OCI-LY3 (cell line): ENCODE measurements around the gene RNASEH1.

ENCODE experiments used
- H2AFZ ChIP-seq: fragments of 200-600, 300-600 bp; shearing (Covaris generic); 2 replicates; pipeline ENCODE4 v1.6.0; 2014; ENCODE audit warnings: antibody characterized with exemption, low read depth, low read length
- H3K27ac ChIP-seq: fragments of 200-600, 300-600 bp; sonication (generic); 2 replicates; pipeline ENCODE4 v1.5.1; 2014; ENCODE audit warnings: mild to moderate bottlenecking, low read length, moderate library complexity, mixed read lengths
- H3K27me3 ChIP-seq: fragments of 200-600, 300-600 bp; sonication (generic); 2 replicates; pipeline ENCODE4 v1.6.1; 2014; ENCODE audit warnings: low read depth, low read length, mixed read lengths
- H3K36me3 ChIP-seq: fragments of 200-600, 300-600 bp; sonication (generic); replicated peaks from 2 replicates; pipeline ENCODE3; 2014; ENCODE audit warnings: low read depth, low read length, mixed read lengths
- H3K4me1 ChIP-seq: fragments of 300-600, 200-600 bp; sonication (generic); 2 replicates; pipeline ENCODE4 v1.6.1; 2014; ENCODE audit warnings: low read length, mixed read lengths
- H3K4me2 ChIP-seq: fragments of 200-600, 300-600 bp; sonication (generic); 2 replicates; pipeline ENCODE4 v1.6.1; 2014; ENCODE audit warnings: low read length, mixed read lengths
- H3K4me3 ChIP-seq: fragments of 300-600, 200-600 bp; sonication (generic); 2 replicates; pipeline ENCODE4 v1.5.1; 2014; ENCODE audit warnings: antibody characterized with exemption, mild to moderate bottlenecking, low read length, moderate library complexity
- H3K79me2 ChIP-seq: fragments of 300-600, 200-600 bp; shearing (Covaris generic); 2 replicates; pipeline ENCODE4 v1.6.1; 2014; ENCODE audit warnings: mild to moderate bottlenecking, low read length, mixed read lengths
- H3K9ac ChIP-seq: fragments of 300-600, 200-600 bp; shearing (Covaris generic); 2 replicates; pipeline ENCODE4 v1.6.0; 2014; ENCODE audit warnings: mild to moderate bottlenecking, low read length, moderate library complexity
- H3K9me3 ChIP-seq: fragments of 200-600, 300-600 bp; shearing (Covaris generic); 2 replicates; pipeline ENCODE4 v1.6.1; 2014; ENCODE audit warnings: low read length, mixed read lengths; ENCODE audit not compliant: insufficient read depth
- H4K20me1 ChIP-seq: fragments of 200-600, 300-600 bp; sonication (generic); 2 replicates; pipeline ENCODE4 v1.6.1; 2016; ENCODE audit warnings: low read length, mixed read lengths; ENCODE audit not compliant: insufficient read depth
- EZH2phosphoT487 ChIP-seq: fragments of 200-600 bp; shearing (Covaris generic); IDR thresholded peaks from 2 replicates; pipeline ENCODE4 v1.6.1; 2018; ENCODE audit warnings: antibody characterized with exemption, mixed run types, low read depth
- TF ChIP-seq, protein P1 (sequence below): fragments of 200-600, 300-600 bp; sonication (generic); IDR thresholded peaks from 2 replicates; pipeline ENCODE4 v1.5.1; 2014; ENCODE audit warnings: antibody characterized with exemption, low read length, low read depth

The RNASEH1 gene

DNA sequence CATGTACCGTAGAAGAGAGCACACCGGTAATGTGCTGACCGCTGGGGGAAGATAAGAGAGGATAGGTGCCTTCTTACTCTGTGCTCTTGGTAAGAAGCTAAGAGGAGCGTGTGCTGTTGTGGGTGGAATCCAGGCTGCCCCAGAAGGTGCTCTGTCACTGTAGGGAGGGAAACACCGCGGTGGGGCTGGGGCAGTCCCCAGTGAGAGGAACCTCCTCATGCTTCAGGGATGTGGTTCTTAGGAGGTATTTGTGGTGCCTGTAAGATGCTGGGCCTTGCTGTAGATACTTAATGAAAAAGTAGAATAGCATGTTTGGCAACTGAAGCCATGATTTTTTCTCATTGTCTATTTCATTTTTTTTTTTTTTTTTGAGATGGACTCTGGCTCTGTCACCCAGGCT lies 37.9 kb upstream of the RNASEH1 start:
- H3K27ac ChIP-seq: no peak overlapping the region
- TF ChIP-seq EZH2phosphoT487: no peak
- TF ChIP-seq, protein P1, sequence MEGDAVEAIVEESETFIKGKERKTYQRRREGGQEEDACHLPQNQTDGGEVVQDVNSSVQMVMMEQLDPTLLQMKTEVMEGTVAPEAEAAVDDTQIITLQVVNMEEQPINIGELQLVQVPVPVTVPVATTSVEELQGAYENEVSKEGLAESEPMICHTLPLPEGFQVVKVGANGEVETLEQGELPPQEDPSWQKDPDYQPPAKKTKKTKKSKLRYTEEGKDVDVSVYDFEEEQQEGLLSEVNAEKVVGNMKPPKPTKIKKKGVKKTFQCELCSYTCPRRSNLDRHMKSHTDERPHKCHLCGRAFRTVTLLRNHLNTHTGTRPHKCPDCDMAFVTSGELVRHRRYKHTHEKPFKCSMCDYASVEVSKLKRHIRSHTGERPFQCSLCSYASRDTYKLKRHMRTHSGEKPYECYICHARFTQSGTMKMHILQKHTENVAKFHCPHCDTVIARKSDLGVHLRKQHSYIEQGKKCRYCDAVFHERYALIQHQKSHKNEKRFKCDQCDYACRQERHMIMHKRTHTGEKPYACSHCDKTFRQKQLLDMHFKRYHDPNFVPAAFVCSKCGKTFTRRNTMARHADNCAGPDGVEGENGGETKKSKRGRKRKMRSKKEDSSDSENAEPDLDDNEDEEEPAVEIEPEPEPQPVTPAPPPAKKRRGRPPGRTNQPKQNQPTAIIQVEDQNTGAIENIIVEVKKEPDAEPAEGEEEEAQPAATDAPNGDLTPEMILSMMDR: no peak
- H4K20me1 ChIP-seq: no peaks in the 10 kb centered on the region
- H3K79me2 ChIP-seq: no peaks in the 10 kb centered on the region
- H3K4me3 ChIP-seq: no peak overlapping the region
- H3K9ac ChIP-seq: 0 out of 2 replicates have a peak overlapping the region, but pooled peaks have one; percentile 24
- H2AFZ ChIP-seq: no peak overlapping the region
- peaks cover 12% of the 10 kb centered on the region for H3K4me1 ChIP-seq
- no peaks in the 10 kb centered on the region for H3K9me3 ChIP-seq
- H3K36me3 ChIP-seq: peaks cover 3% of the 10 kb centered on the region
- H3K4me2 ChIP-seq: peak overlapping the region; percentile 67
- H3K27me3 ChIP-seq: no peaks in the 10 kb centered on the region

DNA sequence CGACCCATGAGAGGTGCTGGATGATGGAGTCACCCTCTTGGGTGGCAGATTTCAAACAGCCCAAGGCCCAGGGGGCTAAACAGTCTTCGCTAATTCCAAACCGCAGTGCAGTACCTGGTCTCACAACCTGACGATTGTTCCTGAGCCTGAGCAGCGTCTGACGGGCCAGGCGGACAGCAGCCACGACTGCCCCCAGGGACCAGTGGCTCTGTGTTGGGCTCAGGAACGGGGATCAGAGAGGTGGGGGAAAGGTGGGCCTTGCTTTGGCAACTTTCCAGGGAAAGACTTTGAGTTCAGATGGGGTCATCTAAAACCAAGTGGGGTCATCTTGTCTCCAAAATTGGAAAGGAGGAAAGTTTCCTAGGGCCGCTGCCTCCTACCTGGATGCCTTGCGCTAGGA lies 37.3 kb upstream of the RNASEH1 start:
- no peak overlapping the region for H3K9ac ChIP-seq
- no peak overlapping the region for H3K4me3 ChIP-seq
- H3K9me3 ChIP-seq: no peaks in the 10 kb centered on the region
- no peak overlapping the region for H3K27ac ChIP-seq
- H3K4me1 ChIP-seq: peaks cover 12% of the 10 kb centered on the region
- H3K4me2 ChIP-seq: peak overlapping the region; percentile 67; the same call in 1 of the 2 replicates
- H4K20me1 ChIP-seq: no peaks in the 10 kb centered on the region
- H3K36me3 ChIP-seq: peaks cover 3% of the 10 kb centered on the region
- no peaks in the 10 kb centered on the region for H3K27me3 ChIP-seq
- H3K79me2 ChIP-seq: no peaks in the 10 kb centered on the region
- TF ChIP-seq EZH2phosphoT487: no peak
- TF ChIP-seq, protein P1: no peak
- no peak overlapping the region for H2AFZ ChIP-seq

DNA sequence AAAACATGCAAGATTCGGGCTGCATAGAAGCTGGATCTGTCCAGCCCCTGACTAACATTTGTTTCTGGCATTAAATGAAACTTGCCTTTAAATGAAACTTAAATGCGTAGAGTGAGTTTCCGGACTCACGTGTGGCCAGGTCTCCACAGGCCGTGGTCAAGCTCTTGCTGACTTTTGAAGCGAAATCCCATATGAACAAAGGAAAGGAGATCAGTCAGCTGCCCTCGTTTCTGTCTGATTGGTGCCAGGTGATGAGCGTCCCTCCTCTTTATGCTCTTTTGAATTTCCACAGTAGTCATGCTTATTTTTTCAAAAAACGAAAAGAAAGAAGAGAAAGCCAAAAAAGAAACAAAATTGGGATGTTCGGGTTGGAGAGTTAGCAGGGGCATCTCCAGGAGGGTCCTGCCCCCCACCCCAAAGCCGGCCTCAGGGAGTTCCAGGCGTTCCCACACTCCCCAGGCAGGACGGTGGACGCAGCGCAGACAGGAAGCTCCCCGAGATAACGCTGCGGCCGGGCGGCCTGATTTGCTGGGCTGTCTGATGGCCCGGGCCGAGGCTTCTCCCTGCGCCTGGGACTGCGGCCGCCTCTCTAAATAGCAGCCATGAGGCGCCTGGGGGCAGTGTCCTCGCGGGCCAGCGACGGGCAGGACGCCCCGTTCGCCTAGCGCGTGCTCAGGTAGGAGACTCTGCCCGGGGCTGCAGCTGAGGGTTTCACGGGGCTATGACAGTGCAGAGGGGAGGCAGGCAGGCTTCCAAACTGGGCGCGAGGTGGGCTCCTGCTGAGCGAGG lies 36.6 kb upstream of the RNASEH1 start, which contains the start of gene COLEC11:
Gene COLEC11, plus strand, starts transcription at position 620 of the 789 bp plus-strand sequence. CDS start 9,229 bp downstream, outside the sequence.
- peaks cover 3% of the 10 kb centered on the region for H3K36me3 ChIP-seq
- H3K4me2 ChIP-seq: peak within 1 kb of the TSS; percentile 67
- no peak within 1 kb of the TSS for H3K27ac ChIP-seq
- H4K20me1 ChIP-seq: no peaks in the 10 kb centered on the region
- no peak within 1 kb of the TSS for H3K4me3 ChIP-seq
- H3K9me3 ChIP-seq: no peaks in the 10 kb centered on the region
- no peaks in the 10 kb centered on the region for H3K27me3 ChIP-seq
- H3K79me2 ChIP-seq: no peaks in the 10 kb centered on the region
- TF ChIP-seq, protein P1: no peak
- TF ChIP-seq EZH2phosphoT487: no peak
- 0 out of 2 replicates have a peak within 1 kb of the TSS, but pooled peaks have one; percentile 24 for H3K9ac ChIP-seq
- no peak within 1 kb of the TSS for H2AFZ ChIP-seq
- peaks cover 12% of the 10 kb centered on the region for H3K4me1 ChIP-seq

- no peak for TF ChIP-seq EZH2phosphoT487
- TF ChIP-seq, protein P1: no peak
- H3K9ac ChIP-seq: no peak overlapping the region
- no peak overlapping the region for H3K4me3 ChIP-seq
- H3K4me1 ChIP-seq: no peaks in the 10 kb centered on the region
- no peaks in the 10 kb centered on the region; the same call in 1 of the 2 replicates for H4K20me1 ChIP-seq
- H3K9me3 ChIP-seq: no peaks in the 10 kb centered on the region
- no peaks in the 10 kb centered on the region for H3K27me3 ChIP-seq
- H2AFZ ChIP-seq: no peak overlapping the region
- H3K27ac ChIP-seq: no peak overlapping the region
- H3K4me2 ChIP-seq: no peak overlapping the region
- H3K79me2 ChIP-seq: no peaks in the 10 kb centered on the region
- peaks cover 7% of the 10 kb centered on the region for H3K36me3 ChIP-seq
Observed at GRCh38 chr2:3589086-3589485, 31.0 kb upstream of the RNASEH1 start.
